ENCODE data around the gene NR2E1.

NR2E1 gene

GRCh38 chr6:108165714-108166663 lies at the start of gene NR2E1:
NR2E1 (plus strand) TSS chr6:108166022; CDS start chr6:108166766, 744 bp downstream.
- no peak for DNase-seq

- no peak for DNase-seq
Measured at GRCh38 chr6:108116546-108117426, 49.0 kb upstream of the NR2E1 start.

GRCh38 chr6:108117427-108118358 lies 48.1 kb upstream of the NR2E1 start:
- no peak for DNase-seq

GRCh38 chr6:108118359-108118724 lies 47.5 kb upstream of the NR2E1 start:
- DNase-seq: no peak

- DNase-seq: no peak
Measured at GRCh38 chr6:108118810-108119768, 46.7 kb upstream of the NR2E1 start.

- DNase-seq: no peak
Measured at GRCh38 chr6:108119769-108120141, 46.1 kb upstream of the NR2E1 start.

GRCh38 chr6:108120311-108120710 lies 45.5 kb upstream of the NR2E1 start:
- DNase-seq: no peak

GRCh38 chr6:108121612-108122011 lies 44.2 kb upstream of the NR2E1 start:
- no peak for DNase-seq

GRCh38 chr6:108123481-108123929 lies 42.3 kb upstream of the NR2E1 start:
- DNase-seq: peak in 1 of 2 experiments; percentile 16

GRCh38 chr6:108123946-108124345 lies 41.9 kb upstream of the NR2E1 start:
- DNase-seq: peak; percentile 2 to 39

- no peak for DNase-seq
Measured at GRCh38 chr6:108127056-108127455, 38.8 kb upstream of the NR2E1 start.

GRCh38 chr6:108127826-108128225 lies 38.0 kb upstream of the NR2E1 start:
- DNase-seq: peak in 1 of 2 experiments; percentile 27

- no peak for DNase-seq
Measured at GRCh38 chr6:108130262-108130661, 35.6 kb upstream of the NR2E1 start.

- no peak for DNase-seq
Measured at GRCh38 chr6:108132863-108133262, 33.0 kb upstream of the NR2E1 start.

- peak; percentile 20 to 52 for DNase-seq
Measured at GRCh38 chr6:108133594-108134179, 32.1 kb upstream of the NR2E1 start.

GRCh38 chr6:108134213-108134970 lies 31.4 kb upstream of the NR2E1 start:
- DNase-seq: no peak

GRCh38 chr6:108142240-108142639 lies 23.6 kb upstream of the NR2E1 start:
- no peak for DNase-seq

- DNase-seq: peak in 1 of 2 experiments; percentile 7
Measured at GRCh38 chr6:108145639-108146038, 20.2 kb upstream of the NR2E1 start.

- DNase-seq: no peak
Measured at GRCh38 chr6:108152446-108152845, 13.4 kb upstream of the NR2E1 start.
